GM18907 (cell line): ENCODE measurements around the gene PRICKLE4.

ENCODE experiments used
- ATAC-seq: cut with Tn5 transposase; IDR thresholded peaks from one replicate; pipeline ENCODE4 v1.9.1; 2021; ENCODE audit warnings: mild to moderate bottlenecking, moderate library complexity; ENCODE audit not compliant: unreplicated experiment

PRICKLE4 gene

GRCh38 chr6:41770381-41771057 is 10.1 kb upstream of the PRICKLE4 start:
- no peak for ATAC-seq

GRCh38 chr6:41771058-41771983 is 9.3 kb upstream of the PRICKLE4 start:
- ATAC-seq = no peak

GRCh38 chr6:41774841-41775240 is 5.7 kb upstream of the PRICKLE4 start:
- no peak for ATAC-seq

GRCh38 chr6:41775293-41775882 is 5.2 kb upstream of the PRICKLE4 start:
- no peak for ATAC-seq

GRCh38 chr6:41777551-41778285 is 2.9 kb upstream of the PRICKLE4 start:
- ATAC-seq = no peak

GRCh38 chr6:41778895-41779294 is 1.7 kb upstream of the PRICKLE4 start:
- no peak for ATAC-seq

- peak; percentile 18 for ATAC-seq
Measured at GRCh38 chr6:41779336-41779735, 1.2 kb upstream of the PRICKLE4 start.

GRCh38 chr6:41779788-41780550 is 613 bp upstream of the PRICKLE4 start, which contains the start of gene FRS3:
FRS3 (minus strand) TSS chr6:41779900; CDS start chr6:41776987, 2,913 bp downstream.
- ATAC-seq = peak; percentile 91

GRCh38 chr6:41781366-41781730 is 766 bp downstream of the PRICKLE4 start:
- ATAC-seq = no peak

GRCh38 chr6:41783106-41783780 is 2.7 kb downstream of the PRICKLE4 start:
- ATAC-seq = no peak

GRCh38 chr6:41784581-41785171 is 4.1 kb downstream of the PRICKLE4 start:
- no peak for ATAC-seq

GRCh38 chr6:41785254-41785653 is 4.7 kb downstream of the PRICKLE4 start:
- ATAC-seq = no peak

GRCh38 chr6:41785689-41786450 is 5.3 kb downstream of the PRICKLE4 start:
- no peak for ATAC-seq

GRCh38 chr6:41786451-41787218 is 6.1 kb downstream of the PRICKLE4 start:
- peak; percentile 55 for ATAC-seq

- ATAC-seq = peak; percentile 79
Measured at GRCh38 chr6:41787219-41787917, 6.8 kb downstream of the PRICKLE4 start, which contains the start of gene TOMM6. TOMM6 (plus strand) TSS chr6:41787694; CDS start chr6:41787698, 4 bp downstream.

GRCh38 chr6:41789390-41789724 is 8.8 kb downstream of the PRICKLE4 start:
- no peak for ATAC-seq

GRCh38 chr6:41790045-41790444 is 9.5 kb downstream of the PRICKLE4 start:
- no peak for ATAC-seq
